GM18907 (cell line): ENCODE measurements around the gene ZSCAN30.
"Not testable (repeated sequence)": the region's sequence is repeated elsewhere in the genome, so short reads cannot be mapped to it uniquely, and the experiment has no call there.

Experiments used
- ATAC-seq: cut with Tn5 transposase; IDR thresholded peaks from one replicate; pipeline ENCODE4 v1.9.1; 2021; ENCODE audit warnings: mild to moderate bottlenecking, moderate library complexity; ENCODE audit not compliant: unreplicated experiment

Gene ZSCAN30

DNA sequence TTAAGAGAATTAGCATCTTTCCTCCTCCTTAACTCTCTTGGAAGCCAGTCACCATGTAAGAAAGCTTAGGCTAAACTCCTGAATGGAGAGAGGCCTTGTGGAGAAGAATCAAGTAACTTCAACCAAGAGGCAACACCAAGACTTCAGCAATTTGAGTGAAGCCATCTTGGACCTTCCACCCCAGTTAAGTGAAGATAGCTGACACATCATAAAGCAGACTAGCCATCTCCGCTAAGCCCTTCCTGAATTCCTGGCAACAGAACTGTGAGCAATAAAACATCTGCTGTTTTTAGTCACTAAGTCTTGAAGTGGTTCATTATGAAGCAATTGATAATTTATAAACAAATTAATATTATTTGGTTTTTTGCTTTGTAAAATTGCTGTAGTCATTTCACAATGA, 50.7 kb downstream of the ZSCAN30 start:
- no peak for ATAC-seq

- ATAC-seq = no peak
These were observed 53.3 kb downstream of the ZSCAN30 start for GRCh38 chr18:35236571-35237363.

DNA sequence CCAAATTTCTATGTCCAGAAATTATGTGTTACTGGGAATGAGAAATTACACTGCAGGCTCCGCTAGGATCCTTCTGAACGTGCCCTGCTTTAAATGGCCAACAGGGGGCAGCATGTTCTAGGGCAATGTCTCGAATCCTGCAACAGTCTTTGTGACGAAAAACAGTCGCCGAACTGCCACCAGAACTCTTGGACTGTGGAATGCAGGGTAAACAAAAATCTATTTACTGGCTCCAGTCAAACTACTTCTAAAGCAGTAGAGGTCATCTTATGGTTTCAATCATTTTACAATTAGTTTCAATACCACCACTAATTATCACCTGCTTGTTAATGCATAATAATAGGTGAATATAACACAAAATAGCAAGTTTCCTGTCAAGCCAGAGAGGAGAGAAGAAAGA, 59.0 kb downstream of the ZSCAN30 start:
- peak; percentile 84 for ATAC-seq

DNA sequence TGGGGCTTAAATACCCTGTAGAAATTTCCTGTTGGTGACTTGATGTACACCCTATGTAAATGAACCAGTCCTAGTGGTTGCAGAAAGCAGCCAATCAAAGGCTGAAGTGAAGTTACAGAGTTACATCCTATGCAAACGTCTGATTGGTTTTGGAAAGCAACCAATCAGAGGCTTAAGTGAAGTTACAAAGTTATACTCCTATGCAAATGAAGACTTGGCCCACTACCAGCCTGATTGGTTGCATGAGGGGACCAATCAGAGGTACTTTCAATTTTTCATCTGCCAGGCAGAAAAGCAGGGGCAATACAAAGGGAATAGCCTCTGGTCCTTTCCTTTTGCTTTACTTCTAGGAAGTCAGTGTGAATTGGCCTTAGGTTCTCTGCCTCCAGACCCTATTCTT, 62.8 kb downstream of the ZSCAN30 start:
- ATAC-seq = no peak

GRCh38 chr18:35223797-35224196, 66.2 kb downstream of the ZSCAN30 start:
- ATAC-seq = no peak

DNA sequence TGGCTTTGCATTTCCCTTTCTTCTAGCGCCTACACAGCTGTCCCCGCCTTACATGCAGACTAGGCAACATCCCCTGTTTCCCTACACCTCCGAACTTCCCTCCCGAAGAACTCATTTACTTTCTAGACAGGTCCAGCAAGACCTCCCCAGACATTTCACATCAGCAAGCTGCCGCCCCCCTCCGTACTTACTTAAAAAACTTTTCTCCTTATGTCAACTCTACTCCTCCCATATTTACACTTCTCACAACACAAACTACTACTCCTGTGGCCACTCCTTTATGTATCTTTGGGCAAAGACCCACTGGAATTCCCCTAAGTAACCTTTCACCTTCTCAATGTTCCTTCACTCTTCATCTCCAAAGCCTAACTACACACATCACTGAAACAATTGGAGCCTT, 69.6 kb downstream of the ZSCAN30 start:
- no peak for ATAC-seq

GRCh38 chr18:35219331-35219730, 70.7 kb downstream of the ZSCAN30 start:
- not testable (repeated sequence) for ATAC-seq

DNA sequence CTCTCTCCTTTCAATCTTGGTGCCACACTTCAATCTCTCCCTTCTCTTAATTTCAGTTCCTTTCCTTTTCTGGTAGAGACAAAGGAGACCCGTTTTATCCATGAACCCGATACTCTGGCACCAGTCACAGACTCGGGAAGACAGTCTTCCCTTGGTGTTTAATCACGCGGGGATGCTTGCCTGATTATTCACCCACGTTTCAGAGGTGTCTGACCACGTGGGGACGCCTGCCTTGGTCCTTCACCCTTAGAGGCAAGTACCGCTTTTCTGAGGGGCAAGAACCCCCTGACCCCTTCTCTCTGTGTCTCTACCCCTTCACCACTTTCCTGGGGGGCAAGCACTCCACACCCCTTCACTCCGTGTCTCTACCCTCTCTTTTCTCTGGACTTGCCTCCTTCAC, 73.4 kb downstream of the ZSCAN30 start:
- ATAC-seq = not testable (repeated sequence)

DNA sequence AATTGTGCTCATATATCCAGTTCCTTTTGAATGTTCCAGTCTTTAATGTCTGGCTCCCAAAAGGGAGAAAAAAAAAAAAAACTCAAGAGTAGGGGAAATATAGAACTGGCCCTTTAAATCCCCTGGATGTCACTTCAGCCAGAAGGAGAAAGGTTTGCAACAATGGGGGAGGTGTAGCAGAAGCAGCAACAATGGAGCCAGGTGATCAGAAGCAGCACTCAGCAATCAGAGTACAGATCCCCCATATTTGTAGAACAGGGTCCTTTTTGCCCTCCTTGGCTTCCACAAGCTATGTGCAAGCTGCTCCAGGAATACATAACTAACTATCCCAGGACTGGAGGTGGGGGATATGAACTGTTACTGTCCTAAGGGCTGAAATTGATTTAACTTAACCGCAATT, 75.0 kb downstream of the ZSCAN30 start:
- no peak for ATAC-seq

DNA sequence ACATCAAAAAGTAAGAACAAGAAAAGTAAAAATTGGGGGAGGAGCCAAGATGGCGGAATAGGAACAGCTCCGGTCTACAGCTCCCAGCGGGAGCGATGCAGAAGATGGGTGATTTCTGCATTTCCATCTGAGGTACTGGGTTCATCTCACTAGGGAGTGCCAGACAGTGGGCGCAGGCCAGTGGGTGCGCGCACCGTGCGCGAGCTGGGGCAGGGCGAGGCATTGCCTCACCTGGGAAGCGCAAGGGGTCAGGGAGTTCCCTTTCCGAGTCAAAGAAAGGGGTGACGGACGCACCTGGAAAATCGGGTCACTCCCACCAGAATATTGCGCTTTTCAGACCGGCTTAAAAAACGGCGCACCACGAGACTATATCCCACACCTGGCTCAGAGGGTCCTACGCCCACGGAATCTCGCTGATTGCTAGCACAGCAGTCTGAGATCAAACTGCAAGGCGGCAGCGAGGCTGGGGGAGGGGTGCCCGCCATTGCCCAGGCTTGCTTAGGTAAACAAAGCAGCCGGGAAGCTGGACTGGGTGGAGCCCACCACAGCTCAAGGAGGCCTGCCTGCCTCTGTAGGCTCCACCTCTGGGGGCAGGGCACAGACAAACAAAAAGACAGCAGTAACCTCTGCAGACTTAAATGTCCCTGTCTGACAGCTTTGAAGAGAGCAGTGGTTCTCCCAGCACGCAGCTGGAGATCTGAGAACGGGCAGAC, 84.1 kb downstream of the ZSCAN30 start:
- ATAC-seq = not testable (repeated sequence)

- no peak for ATAC-seq
These were observed 84.8 kb downstream of the ZSCAN30 start for GRCh38 chr18:35205199-35205712.

- ATAC-seq = no peak
These were observed 87.0 kb downstream of the ZSCAN30 start for GRCh38 chr18:35203067-35203466.

GRCh38 chr18:35201256-35201931, 88.6 kb downstream of the ZSCAN30 start:
- no peak for ATAC-seq
